NT2/D1 (cell line): ENCODE data around the gene ADAMTS12.

Experiments used
- SUZ12 ChIP-seq: IDR thresholded peaks from 2 replicates; pipeline ENCODE4 v1.6.1; 2011; ENCODE audit not compliant: insufficient read length, insufficient read depth; ENCODE audit errors: extremely low read depth
- YY1 ChIP-seq: IDR thresholded peaks from 2 replicates; pipeline ENCODE4 v1.6.1; 2011; ENCODE audit not compliant: insufficient read length, insufficient read depth
- ZNF274 ChIP-seq: IDR thresholded peaks from 2 replicates; pipeline ENCODE4 v1.6.1; 2011; ENCODE audit warnings: mild to moderate bottlenecking, low read depth, low read length

DNA sequence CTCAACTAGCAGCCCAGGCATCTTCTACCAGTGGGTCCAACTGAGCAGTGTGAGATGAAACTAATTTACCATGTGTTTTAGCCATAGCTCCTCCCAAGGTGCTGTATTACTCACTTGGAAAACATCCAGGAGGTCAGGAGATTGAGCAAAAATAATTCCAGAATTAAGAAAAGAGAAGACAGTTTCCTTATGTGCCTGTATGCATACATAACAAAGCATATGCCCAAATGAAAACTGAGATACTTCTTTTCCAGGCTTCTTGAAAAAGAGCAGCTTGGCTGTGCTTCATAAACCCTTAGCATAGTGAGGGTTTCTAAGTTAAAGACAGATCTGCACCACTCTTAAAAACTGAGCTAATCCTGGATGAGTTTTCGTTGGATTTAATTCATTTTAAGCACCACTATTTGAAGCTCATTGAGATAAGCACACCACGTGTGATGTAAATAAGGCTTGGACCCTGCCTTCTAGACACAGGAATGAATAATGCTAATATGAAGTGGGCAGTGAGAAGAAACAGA is 119.4 kb downstream of the ADAMTS12 start:
- TF ChIP-seq ZNF274 (no peak), YY1 (no peak), SUZ12 (no peak)
